ENCODE data around the gene RPS25. TPM values are rescaled to one million over a fixed set of nuclear protein-coding genes. Genes with fewer than 3 reads are reported as not detected.

Gene RPS25
- total RNA-seq, 1 donor from 2014 or later, result 2,482 TPM

- Histone ChIP-seq H2AFZ (replicated peaks) (no peak overlapping the region), H4K20me1 (ENCODE audit: low read depth) (peaks cover 40% of the 10 kb centered on the region), H3K4me2 (peak overlapping the region; percentile 100), H3K79me2 (ENCODE audit: low read depth) (peaks cover 67% of the 10 kb centered on the region), H3K27me3 (no peaks in the 10 kb centered on the region), H3K9ac (peak overlapping the region; percentile 92), H3K4me1 (peaks cover 16% of the 10 kb centered on the region), H3K36me3 (peaks cover 13% of the 10 kb centered on the region), H3F3A (ENCODE audit: low read depth) (peaks cover 80% of the 10 kb centered on the region), H3K27ac (peak overlapping the region; percentile 50), H3K4me3 (peak overlapping the region; percentile 91), H3K9me3 (ENCODE audit: low read depth) (no peaks in the 10 kb centered on the region)
- H3K36me3 Mint-ChIP-seq, result peaks cover 28% of the 10 kb centered on the region
- no peaks in the 10 kb centered on the region for H3K9me3 Mint-ChIP-seq
- H3K4me1 Mint-ChIP-seq, result peaks cover 22% of the 10 kb centered on the region
- no peak overlapping the region for H3K27ac Mint-ChIP-seq
- H3K27me3 Mint-ChIP-seq (ENCODE audit: insufficient read depth, low read depth), result peaks cover 2% of the 10 kb centered on the region
- no peak for DNase-seq (ENCODE audit: low spot score)
- H3K4me3 Mint-ChIP-seq, result peak overlapping the region; percentile 38
- TF ChIP-seq EZH2phosphoT487 (IDR thresholded peaks at IDR 0.05) (no peak), EZH2 (IDR thresholded peaks at IDR 0.05) (no peak)
- TF ChIP-seq, protein P1, sequence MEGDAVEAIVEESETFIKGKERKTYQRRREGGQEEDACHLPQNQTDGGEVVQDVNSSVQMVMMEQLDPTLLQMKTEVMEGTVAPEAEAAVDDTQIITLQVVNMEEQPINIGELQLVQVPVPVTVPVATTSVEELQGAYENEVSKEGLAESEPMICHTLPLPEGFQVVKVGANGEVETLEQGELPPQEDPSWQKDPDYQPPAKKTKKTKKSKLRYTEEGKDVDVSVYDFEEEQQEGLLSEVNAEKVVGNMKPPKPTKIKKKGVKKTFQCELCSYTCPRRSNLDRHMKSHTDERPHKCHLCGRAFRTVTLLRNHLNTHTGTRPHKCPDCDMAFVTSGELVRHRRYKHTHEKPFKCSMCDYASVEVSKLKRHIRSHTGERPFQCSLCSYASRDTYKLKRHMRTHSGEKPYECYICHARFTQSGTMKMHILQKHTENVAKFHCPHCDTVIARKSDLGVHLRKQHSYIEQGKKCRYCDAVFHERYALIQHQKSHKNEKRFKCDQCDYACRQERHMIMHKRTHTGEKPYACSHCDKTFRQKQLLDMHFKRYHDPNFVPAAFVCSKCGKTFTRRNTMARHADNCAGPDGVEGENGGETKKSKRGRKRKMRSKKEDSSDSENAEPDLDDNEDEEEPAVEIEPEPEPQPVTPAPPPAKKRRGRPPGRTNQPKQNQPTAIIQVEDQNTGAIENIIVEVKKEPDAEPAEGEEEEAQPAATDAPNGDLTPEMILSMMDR (IDR thresholded peaks at IDR 0.05), result no peak
These were observed 1.7 kb downstream of the RPS25 start for GRCh38 chr11:119016216-119017009.

DNA sequence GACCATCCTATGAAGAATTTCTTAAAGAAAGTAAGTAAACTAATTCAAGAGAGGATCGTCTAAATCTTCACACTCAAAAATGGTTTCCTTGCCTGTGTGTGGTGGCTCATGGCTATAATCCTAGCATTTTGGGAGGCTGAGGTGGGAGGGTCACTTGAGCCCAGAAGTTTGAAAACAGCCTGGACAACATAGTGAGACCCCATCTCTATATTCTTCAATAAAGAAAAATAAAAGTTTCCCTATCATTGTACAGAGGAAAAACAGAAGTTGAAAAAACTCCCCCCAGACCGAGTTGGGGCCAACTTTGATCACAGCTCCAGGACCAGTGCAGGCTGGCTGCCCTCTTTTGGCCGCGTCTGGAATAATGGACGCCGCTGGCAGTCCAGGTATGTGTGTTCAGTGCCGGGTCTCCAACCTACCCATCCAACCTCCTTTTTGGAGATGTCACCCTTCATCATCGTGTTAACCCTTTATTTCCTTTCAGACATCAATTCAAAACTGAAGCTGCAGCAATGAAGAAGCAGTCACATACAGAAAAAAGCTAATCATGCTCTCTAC, 3.0 kb downstream of the RPS25 start:
- H3K27ac ChIP-seq, result no peak overlapping the region
- H3K36me3 Mint-ChIP-seq, result peaks cover 32% of the 10 kb centered on the region
- H3K27me3 ChIP-seq, result no peaks in the 10 kb centered on the region
- peak overlapping the region; percentile 36 for H3K4me3 Mint-ChIP-seq
- H3K27ac Mint-ChIP-seq, result no peak overlapping the region
- peaks cover 16% of the 10 kb centered on the region for H3K4me1 ChIP-seq
- TF ChIP-seq EZH2phosphoT487 (IDR thresholded peaks at IDR 0.05) (no peak), EZH2 (IDR thresholded peaks at IDR 0.05) (no peak)
- TF ChIP-seq, protein P1 (IDR thresholded peaks at IDR 0.05), result peak; percentile 17
- no peak overlapping the region for H3K9ac ChIP-seq
- H3K4me1 Mint-ChIP-seq, result peaks cover 22% of the 10 kb centered on the region
- H3K9me3 ChIP-seq (ENCODE audit: low read depth), result no peaks in the 10 kb centered on the region
- peak; percentile 19 for DNase-seq (ENCODE audit: low spot score)
- no peak overlapping the region for H2AFZ ChIP-seq (replicated peaks)
- peaks cover 13% of the 10 kb centered on the region for H3K36me3 ChIP-seq
- H3F3A ChIP-seq (ENCODE audit: low read depth), result peaks cover 81% of the 10 kb centered on the region
- no peak overlapping the region for H3K4me2 ChIP-seq
- peaks cover 2% of the 10 kb centered on the region for H3K27me3 Mint-ChIP-seq (ENCODE audit: insufficient read depth, low read depth)
- H4K20me1 ChIP-seq (ENCODE audit: low read depth), result peaks cover 35% of the 10 kb centered on the region
- peaks cover 55% of the 10 kb centered on the region for H3K79me2 ChIP-seq (ENCODE audit: low read depth)
- H3K4me3 ChIP-seq, result no peak overlapping the region
- H3K9me3 Mint-ChIP-seq, result no peaks in the 10 kb centered on the region

- peaks cover 28% of the 10 kb centered on the region for H4K20me1 ChIP-seq (ENCODE audit: low read depth)
- Mint-ChIP-seq H3K27ac (no peak overlapping the region), H3K36me3 (peaks cover 29% of the 10 kb centered on the region), H3K9me3 (no peaks in the 10 kb centered on the region), H3K4me1 (peaks cover 15% of the 10 kb centered on the region), H3K27me3 (ENCODE audit: insufficient read depth, low read depth) (peaks cover 2% of the 10 kb centered on the region), H3K4me3 (no peak overlapping the region)
- H3K9me3 ChIP-seq (ENCODE audit: low read depth), result no peaks in the 10 kb centered on the region
- H3F3A ChIP-seq (ENCODE audit: low read depth), result peaks cover 80% of the 10 kb centered on the region
- no peaks in the 10 kb centered on the region for H3K27me3 ChIP-seq
- peaks cover 13% of the 10 kb centered on the region for H3K36me3 ChIP-seq
- TF ChIP-seq EZH2 (IDR thresholded peaks at IDR 0.05) (no peak), EZH2phosphoT487 (IDR thresholded peaks at IDR 0.05) (no peak)
- TF ChIP-seq, protein P1 (IDR thresholded peaks at IDR 0.05), result no peak
- H3K4me3 ChIP-seq, result no peak overlapping the region
- no peak overlapping the region for H3K9ac ChIP-seq
- H3K4me2 ChIP-seq, result no peak overlapping the region
- DNase-seq (ENCODE audit: low spot score), result no peak
- H2AFZ ChIP-seq (replicated peaks), result no peak overlapping the region
- H3K79me2 ChIP-seq (ENCODE audit: low read depth), result peaks cover 47% of the 10 kb centered on the region
- H3K27ac ChIP-seq, result no peak overlapping the region
- peaks cover 10% of the 10 kb centered on the region for H3K4me1 ChIP-seq
These were observed 3.8 kb downstream of the RPS25 start for GRCh38 chr11:119014209-119014924.

All from neural progenitor cell (in vitro differentiated cells).